Brain pericyte (primary cell): ENCODE measurements around the gene EFNA5.

Experiments
- DNase-seq: peaks from one replicate; pipeline ENCODE4 v3.0.0-alpha.2; 2012; ENCODE audit warnings: low read depth, low spot score

The EFNA5 gene

GRCh38 chr5:107604146-107604910 lies 66.4 kb downstream of the EFNA5 start:
- DNase-seq: no peak

- no peak for DNase-seq
Observed at GRCh38 chr5:107603349-107603748, 67.4 kb downstream of the EFNA5 start.

- no peak for DNase-seq
Observed at GRCh38 chr5:107602896-107603295, 67.8 kb downstream of the EFNA5 start.

GRCh38 chr5:107601076-107601475 lies 69.7 kb downstream of the EFNA5 start:
- DNase-seq: no peak

GRCh38 chr5:107598958-107599357 lies 71.8 kb downstream of the EFNA5 start:
- no peak for DNase-seq

GRCh38 chr5:107597803-107598202 lies 72.9 kb downstream of the EFNA5 start:
- DNase-seq: no peak

- DNase-seq: no peak
Observed at GRCh38 chr5:107597247-107597646, 73.5 kb downstream of the EFNA5 start.

- no peak for DNase-seq
Observed at GRCh38 chr5:107594253-107595045, 76.3 kb downstream of the EFNA5 start.

- no peak for DNase-seq
Observed at GRCh38 chr5:107593009-107593408, 77.7 kb downstream of the EFNA5 start.

GRCh38 chr5:107592515-107592914 lies 78.2 kb downstream of the EFNA5 start:
- DNase-seq: no peak

- DNase-seq: no peak
Observed at GRCh38 chr5:107590686-107591085, 80.1 kb downstream of the EFNA5 start.

GRCh38 chr5:107589520-107590193 lies 81.1 kb downstream of the EFNA5 start:
- no peak for DNase-seq

GRCh38 chr5:107582625-107583024 lies 88.1 kb downstream of the EFNA5 start:
- no peak for DNase-seq

- no peak for DNase-seq
Observed at GRCh38 chr5:107580889-107581820, 89.6 kb downstream of the EFNA5 start.

- DNase-seq: no peak
Observed at GRCh38 chr5:107578051-107578635, 92.6 kb downstream of the EFNA5 start.

- no peak for DNase-seq
Observed at GRCh38 chr5:107577394-107577950, 93.3 kb downstream of the EFNA5 start.

GRCh38 chr5:107576736-107577393 lies 93.9 kb downstream of the EFNA5 start:
- no peak for DNase-seq

GRCh38 chr5:107576155-107576554 lies 94.6 kb downstream of the EFNA5 start:
- no peak for DNase-seq

GRCh38 chr5:107574287-107574686 lies 96.5 kb downstream of the EFNA5 start:
- no peak for DNase-seq

GRCh38 chr5:107572715-107573368 lies 97.9 kb downstream of the EFNA5 start:
- no peak for DNase-seq
